Spleen (tissue), 7 donors: Measurements from ENCODE around the gene DAZL.

Experiments used
- POLR2AphosphoS5 ChIP-seq, 3 donors: sonication (generic); formaldehyde crosslinking; IDR thresholded peaks; one replicate each; pipeline ENCODE4 v1.5.1; 2017; ENCODE audit warnings: antibody characterized with exemption in 3 of 3
- TF ChIP-seq, protein P1 (sequence below), 11 experiments: fragments of 200-600 bp in 7 of 11; fragments of 450-650 bp in 4 of 11; sonication (generic) in 4 of 11; IDR thresholded peaks in 8 of 11; conservative IDR thresholded peaks in 3 of 11; 1 replicate in 7 of 11; 2 replicates in 4 of 11; pipeline versions ENCODE4 v1.4.0 to v1.8.0; 2016 to 2021; ENCODE audit warnings: antibody characterized with exemption in 11 of 11, inconsistent platforms in 4 of 11, mild to moderate bottlenecking in 1 of 11
- donor health status: DM: no; HTN: no; CAD: no; lungs with moderate emphysema.
- donor health status: DM: no; HTN: no; CAD: no.
- donor health status: DM: no; HTN: no; CAD: no.

DNA sequence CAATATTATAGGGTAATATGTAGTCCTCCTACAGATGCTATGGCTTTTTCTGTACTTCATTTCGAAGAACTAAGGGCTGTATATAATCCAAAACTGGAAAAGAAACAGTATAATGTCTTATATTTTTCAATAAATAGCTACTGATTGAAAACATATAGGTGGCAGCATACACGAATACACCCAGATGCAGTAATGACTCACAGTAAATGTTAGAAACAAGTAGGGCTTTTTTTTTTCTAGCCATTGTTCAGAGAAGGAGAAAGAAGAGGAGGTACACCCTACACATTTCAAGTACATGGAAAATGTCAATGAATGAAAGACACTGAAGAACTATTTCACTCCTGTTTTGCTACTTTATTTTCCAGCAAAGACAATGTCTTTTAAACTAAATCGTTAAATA, 9.4 kb downstream of the DAZL start:
- TF ChIP-seq, protein P1, sequence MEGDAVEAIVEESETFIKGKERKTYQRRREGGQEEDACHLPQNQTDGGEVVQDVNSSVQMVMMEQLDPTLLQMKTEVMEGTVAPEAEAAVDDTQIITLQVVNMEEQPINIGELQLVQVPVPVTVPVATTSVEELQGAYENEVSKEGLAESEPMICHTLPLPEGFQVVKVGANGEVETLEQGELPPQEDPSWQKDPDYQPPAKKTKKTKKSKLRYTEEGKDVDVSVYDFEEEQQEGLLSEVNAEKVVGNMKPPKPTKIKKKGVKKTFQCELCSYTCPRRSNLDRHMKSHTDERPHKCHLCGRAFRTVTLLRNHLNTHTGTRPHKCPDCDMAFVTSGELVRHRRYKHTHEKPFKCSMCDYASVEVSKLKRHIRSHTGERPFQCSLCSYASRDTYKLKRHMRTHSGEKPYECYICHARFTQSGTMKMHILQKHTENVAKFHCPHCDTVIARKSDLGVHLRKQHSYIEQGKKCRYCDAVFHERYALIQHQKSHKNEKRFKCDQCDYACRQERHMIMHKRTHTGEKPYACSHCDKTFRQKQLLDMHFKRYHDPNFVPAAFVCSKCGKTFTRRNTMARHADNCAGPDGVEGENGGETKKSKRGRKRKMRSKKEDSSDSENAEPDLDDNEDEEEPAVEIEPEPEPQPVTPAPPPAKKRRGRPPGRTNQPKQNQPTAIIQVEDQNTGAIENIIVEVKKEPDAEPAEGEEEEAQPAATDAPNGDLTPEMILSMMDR (IDR thresholded peaks at IDR 0.05 in 8 of 11, conservative IDR thresholded peaks at IDR 0.05 in 3 of 11), result no peak
- no peak for TF ChIP-seq POLR2AphosphoS5 (IDR thresholded peaks at IDR 0.05)
